AG04449 (cell line): ENCODE measurements around the gene RUNX2.

ENCODE experiments used
- CTCF ChIA-PET: fragments of 350-600 bp; formaldehyde crosslinking; extraction: SDS; loops from one replicate; lab custom pipeline; 2021; ENCODE audit warnings: antibody characterized with exemption; lab: Yijun Ruan, JAX
- POLR2A ChIA-PET: fragments of 400-600, 350-600 bp; formaldehyde crosslinking; extraction: SDS; loops from one replicate; lab custom pipeline; 2020; ENCODE audit warnings: antibody characterized with exemption, inconsistent platforms; lab: Yijun Ruan, JAX
- DNase-seq: peaks from one replicate; pipeline ENCODE4 v3.0.0-alpha.2; 2010; ENCODE audit warnings: low read depth, low spot score
- H3K4me3 ChIP-seq: 2 replicates; pipeline ENCODE4 v1.5.1; 2011; ENCODE audit warnings: low read depth, mild to moderate bottlenecking, control low read depth, low read length
- TF ChIP-seq, protein P1 (sequence below): IDR thresholded peaks from one replicate; pipeline ENCODE4 v1.5.1; 2011; ENCODE audit warnings: mild to moderate bottlenecking, moderate library complexity, low read length, control low read depth, inconsistent platforms; ENCODE audit not compliant: insufficient read depth; ENCODE audit errors: missing control alignments

The RUNX2 gene

DNA sequence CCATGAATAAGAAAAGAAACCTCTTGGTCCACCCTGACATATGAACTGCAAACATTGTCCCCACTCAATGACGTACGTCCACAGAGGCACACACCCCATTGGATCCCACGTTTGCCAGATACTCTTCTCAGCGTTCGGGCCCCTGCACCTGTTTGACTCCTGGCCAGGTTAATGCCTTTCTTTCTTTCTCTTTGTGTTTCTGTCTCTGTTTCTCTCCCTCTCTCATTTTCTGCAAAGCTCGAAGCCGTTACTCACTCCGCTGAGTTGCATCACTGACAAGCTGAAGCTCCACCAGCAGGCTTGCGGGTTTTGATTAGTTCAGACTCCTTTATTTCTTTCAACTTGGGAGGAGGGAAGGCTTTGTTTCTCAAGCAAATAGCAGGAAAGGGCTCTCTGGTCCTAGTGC is 185.1 kb downstream of the RUNX2 start:
- TF ChIP-seq, protein P1, sequence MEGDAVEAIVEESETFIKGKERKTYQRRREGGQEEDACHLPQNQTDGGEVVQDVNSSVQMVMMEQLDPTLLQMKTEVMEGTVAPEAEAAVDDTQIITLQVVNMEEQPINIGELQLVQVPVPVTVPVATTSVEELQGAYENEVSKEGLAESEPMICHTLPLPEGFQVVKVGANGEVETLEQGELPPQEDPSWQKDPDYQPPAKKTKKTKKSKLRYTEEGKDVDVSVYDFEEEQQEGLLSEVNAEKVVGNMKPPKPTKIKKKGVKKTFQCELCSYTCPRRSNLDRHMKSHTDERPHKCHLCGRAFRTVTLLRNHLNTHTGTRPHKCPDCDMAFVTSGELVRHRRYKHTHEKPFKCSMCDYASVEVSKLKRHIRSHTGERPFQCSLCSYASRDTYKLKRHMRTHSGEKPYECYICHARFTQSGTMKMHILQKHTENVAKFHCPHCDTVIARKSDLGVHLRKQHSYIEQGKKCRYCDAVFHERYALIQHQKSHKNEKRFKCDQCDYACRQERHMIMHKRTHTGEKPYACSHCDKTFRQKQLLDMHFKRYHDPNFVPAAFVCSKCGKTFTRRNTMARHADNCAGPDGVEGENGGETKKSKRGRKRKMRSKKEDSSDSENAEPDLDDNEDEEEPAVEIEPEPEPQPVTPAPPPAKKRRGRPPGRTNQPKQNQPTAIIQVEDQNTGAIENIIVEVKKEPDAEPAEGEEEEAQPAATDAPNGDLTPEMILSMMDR: no peak
- no peak for DNase-seq
- CTCF ChIA-PET: no interaction called here
- H3K4me3 ChIP-seq: no peak overlapping the region
- POLR2A ChIA-PET: no interaction called here

DNA sequence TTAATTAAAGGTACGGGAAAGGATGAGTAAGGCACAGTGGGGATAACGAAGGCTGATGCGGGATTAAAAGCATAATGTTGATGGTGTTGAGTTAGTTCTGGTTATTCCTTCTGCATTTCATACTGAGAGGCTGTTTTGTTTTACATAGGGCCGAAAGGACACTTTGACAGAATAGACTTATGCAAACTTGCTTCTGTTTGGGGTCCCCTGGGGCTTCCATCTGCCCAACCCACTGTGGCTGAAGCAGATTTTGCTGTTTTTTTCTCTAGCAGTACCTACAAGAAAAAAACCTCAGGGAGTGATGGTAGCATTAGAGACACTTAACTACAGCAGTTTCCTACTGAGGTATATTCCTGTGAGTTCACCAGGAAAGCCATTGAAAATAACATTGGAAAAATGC is 185.7 kb downstream of the RUNX2 start:
- CTCF ChIA-PET: no interaction called here
- POLR2A ChIA-PET: no interaction called here
- H3K4me3 ChIP-seq: no peak overlapping the region
- TF ChIP-seq, protein P1: no peak
- no peak for DNase-seq

DNA sequence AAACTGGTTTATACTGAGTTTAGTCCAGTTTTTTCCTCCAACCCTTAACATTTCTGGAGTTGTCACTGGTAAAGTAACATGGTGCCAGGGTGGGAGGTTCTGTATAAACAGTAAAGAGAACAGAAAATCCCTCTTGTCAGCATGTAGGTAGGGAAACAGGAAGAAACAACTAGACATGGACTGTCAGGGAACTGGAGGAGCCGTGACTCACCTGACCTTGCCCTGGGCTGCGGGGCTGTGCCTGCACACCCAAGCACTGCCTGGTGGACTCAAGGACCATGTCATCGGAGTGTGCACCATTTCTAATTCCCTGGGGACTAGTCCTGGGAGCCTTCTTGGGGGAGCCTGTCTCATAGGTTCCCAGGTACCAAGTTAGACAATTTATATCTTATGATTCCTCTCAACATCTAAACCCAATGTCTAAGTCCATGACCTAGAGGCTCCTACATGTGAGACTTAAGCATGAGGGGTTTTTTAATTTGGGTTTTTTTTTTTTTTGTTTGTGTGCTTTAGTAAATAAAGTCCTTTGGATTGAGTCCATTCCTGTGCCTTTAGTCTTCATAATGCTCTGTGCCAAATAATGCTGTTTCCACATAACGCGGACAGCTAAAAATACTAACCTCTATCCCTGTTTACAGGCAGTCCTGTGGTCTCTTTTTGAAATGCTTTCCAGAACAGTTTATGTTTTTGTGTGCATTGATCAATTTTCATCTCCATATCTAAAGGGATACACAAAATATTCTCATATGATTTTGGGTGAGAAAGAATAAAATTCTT is 186.5 kb downstream of the RUNX2 start:
- no peak for DNase-seq
- TF ChIP-seq, protein P1: no peak
- no peak overlapping the region for H3K4me3 ChIP-seq
- ChIA-PET CTCF (no interaction called here), POLR2A (no interaction called here)

DNA sequence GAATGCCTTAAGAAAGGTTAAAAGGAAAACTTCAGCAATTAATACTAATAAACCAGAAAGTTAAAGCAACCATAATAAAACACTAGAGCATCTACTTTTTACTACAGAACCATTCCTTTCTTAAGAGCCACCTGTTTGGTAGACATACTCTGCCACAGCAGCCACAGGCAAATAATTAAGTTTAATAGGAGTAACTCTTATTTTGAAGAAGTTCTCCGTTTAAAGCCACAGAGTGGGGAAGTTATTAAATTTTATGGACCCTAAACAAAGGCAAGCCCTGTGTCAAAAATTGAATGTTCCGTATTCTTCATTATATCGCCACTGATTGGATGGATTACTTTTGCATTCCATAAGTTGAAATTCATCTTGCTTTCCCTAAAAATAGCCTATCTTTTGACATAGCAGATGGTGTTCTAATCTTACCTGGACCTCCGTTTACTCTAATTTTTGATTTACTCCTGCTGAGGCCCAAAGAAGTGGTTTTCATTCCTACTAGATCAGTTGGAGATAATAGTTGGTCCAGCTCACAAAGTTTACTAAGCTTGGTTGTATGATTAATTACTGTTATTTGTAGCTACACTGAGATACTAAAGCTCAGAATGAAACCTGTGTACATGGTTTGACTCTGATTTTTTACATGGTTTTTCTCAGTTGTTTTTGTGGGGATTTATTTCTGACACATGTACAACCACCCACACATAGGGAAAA is 190.0 kb downstream of the RUNX2 start:
- ChIA-PET CTCF (no interaction called here), POLR2A (no interaction called here)
- H3K4me3 ChIP-seq: no peak overlapping the region

DNA sequence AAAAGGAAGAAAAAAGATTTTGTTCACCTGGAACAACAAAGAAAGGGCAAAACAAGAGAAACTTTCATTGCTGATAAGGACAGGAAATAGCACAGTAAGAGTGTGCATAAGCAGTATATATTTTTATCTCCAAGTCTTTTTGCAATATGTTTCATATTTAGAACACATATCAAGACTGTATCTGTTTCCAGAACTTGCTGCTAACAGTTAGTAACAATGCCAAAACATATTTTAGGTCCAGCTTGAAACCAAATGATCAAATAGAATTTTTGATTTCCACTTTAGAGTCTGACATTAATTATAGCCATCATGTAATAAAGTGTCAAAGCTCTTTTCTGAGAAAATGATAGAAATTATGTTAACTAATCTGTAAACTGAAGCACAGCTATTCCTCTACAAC is 193.1 kb downstream of the RUNX2 start:
- no peak for DNase-seq
- TF ChIP-seq, protein P1: no peak
- no peak overlapping the region for H3K4me3 ChIP-seq
- POLR2A ChIA-PET: no interaction called here
- CTCF ChIA-PET: interaction anchor here (1.1 to 1.7 kb wide), 2 partner anchors 194 to 401 kb away, joined by 3 to 6 read pairs; no protein-coding TSS in a partner anchor

More for the DNA sequence above, 190.0 kb downstream of the RUNX2 start:
- no peak for DNase-seq
- TF ChIP-seq, protein P1: no peak

DNA sequence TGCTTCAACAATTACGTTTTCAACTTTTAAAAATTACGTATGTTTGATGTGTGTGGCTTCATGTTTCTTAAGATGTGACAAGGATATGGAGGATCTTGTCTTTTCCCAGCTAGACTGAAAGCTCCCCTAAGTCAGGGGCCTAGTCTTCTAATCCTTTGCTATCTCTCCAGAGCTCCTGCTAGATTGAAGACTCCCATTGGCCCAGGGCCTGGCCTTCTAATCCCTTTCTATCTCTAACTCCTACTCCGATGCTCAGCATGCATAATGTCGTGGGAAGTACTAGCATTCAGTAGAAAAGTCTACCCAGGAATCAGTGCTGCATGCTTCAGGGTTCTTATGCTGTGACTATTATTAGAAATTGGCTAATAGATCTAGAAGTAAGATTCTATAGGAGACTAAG is 194.4 kb downstream of the RUNX2 start:
- H3K4me3 ChIP-seq: no peak overlapping the region
- ChIA-PET CTCF (interaction anchor here (1.0 to 1.7 kb wide), 2 partner anchors 129 to 193 kb away, joined by 3 to 6 read pairs; no protein-coding TSS in a partner anchor), POLR2A (no interaction called here)
- TF ChIP-seq, protein P1: no peak
- DNase-seq: no peak
